SH-SY5Y (cell line): ENCODE measurements around the gene DLGAP1.

Experiments
- GATA2 ChIP-seq: IDR thresholded peaks from 2 replicates; pipeline ENCODE4 v1.6.1; 2011; ENCODE audit warnings: mild to moderate bottlenecking, low read depth, low read length
- GATA3 ChIP-seq: IDR thresholded peaks from 2 replicates; pipeline ENCODE4 v1.6.1; 2011; ENCODE audit warnings: low read depth, mild to moderate bottlenecking, low read length, moderate library complexity

DNA sequence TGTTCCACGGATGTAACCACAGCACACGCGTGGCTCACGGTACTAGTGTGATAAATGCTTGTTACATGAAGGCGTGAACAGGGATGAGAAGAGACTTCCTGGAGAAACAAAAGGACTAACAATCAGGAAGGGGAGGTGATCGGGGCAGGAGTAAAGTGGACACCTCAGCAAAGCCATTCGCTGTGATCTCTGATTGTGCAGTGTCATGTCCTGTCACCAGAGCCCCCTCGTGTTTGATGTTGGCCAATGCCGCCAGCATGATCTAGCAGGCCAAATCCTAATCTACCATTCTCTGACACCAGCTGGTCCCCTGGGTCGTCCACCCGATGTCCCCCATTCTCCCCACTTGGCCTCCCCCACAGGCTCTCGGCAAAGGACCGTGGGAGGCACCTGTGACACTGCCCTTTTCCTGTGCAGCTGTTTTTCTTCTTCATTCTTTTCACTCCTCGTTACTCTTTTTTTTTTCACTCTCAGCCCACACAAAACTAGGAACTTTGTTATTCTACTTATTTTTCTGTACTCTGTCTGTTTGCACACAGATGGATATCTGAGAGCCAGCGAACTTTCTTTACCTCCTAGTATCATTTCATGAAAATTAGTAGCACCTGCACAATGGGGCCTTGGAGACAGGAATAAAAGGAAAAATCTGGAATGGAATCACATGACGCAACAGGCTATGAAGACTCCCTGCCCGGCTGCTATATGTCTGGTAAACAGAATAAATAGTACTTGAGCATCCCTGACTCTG lies 858.3 kb downstream of the DLGAP1 start:
- TF ChIP-seq GATA3 (no peak), GATA2 (no peak)
